Stimulated activated naive B cell treated with anti-CD40 and anti-IgM and Interleukin-4, amounts not matched to agents 10 μg/mL and 1 μg/mL and 100 μg/mL, for 72 hours (primary cell): ENCODE data around the gene AP1S3.
A peak's percentile ranks its signal among the peaks of the same experiment; 100 is the strongest.

Source experiments
- ATAC-seq, 2 donors: fragments of 150-1000 bp; cut with Tn5 transposase; replicated peaks; 2 replicates each; pipeline ENCODE4 v1.10.0; 2021; ENCODE audit warnings: moderate library complexity in 1 of 2
- DNase-seq: peaks from one replicate; pipeline ENCODE4 v3.0.0; 2021
- H3K27ac Mint-ChIP-seq: one replicate; pipeline ENCODE4 v1.8.0; 2022; ENCODE audit warnings: mild to moderate bottlenecking, mixed read lengths
- H3K27me3 Mint-ChIP-seq, 2 donors: one replicate each; pipeline ENCODE4 v1.8.0; 2022; ENCODE audit warnings: mixed read lengths in 2 of 2
- H3K36me3 Mint-ChIP-seq, 2 donors: one replicate each; pipeline ENCODE4 v1.8.0; 2022; ENCODE audit warnings: mixed read lengths in 2 of 2, mild to moderate bottlenecking in 1 of 2
- H3K4me1 Mint-ChIP-seq, 2 donors: one replicate each; pipeline ENCODE4 v1.8.0; 2022; ENCODE audit warnings: mixed read lengths in 2 of 2, mild to moderate bottlenecking in 1 of 2
- H3K4me3 Mint-ChIP-seq, 2 donors: one replicate each; pipeline ENCODE4 v1.8.0; 2022; ENCODE audit warnings: mild to moderate bottlenecking in 2 of 2, mixed read lengths in 2 of 2, moderate library complexity in 1 of 2
- H3K9me3 Mint-ChIP-seq, 2 donors: one replicate each; pipeline ENCODE4 v1.8.0; 2022; ENCODE audit warnings: mixed read lengths in 2 of 2, mild to moderate bottlenecking in 1 of 2

Gene AP1S3

GRCh38 chr2:223751012-223751411, 86.4 kb downstream of the AP1S3 start:
- H3K36me3 Mint-ChIP-seq, result peaks cover 4 to 12% of the 10 kb centered on the region in 2 donors
- peaks cover 0 to 2% of the 10 kb centered on the region in 2 donors for H3K4me1 Mint-ChIP-seq
- DNase-seq (no peak), ATAC-seq (no peak)
- no peaks in the 10 kb centered on the region for H3K9me3 Mint-ChIP-seq
- no peak overlapping the region for H3K27ac Mint-ChIP-seq
- H3K27me3 Mint-ChIP-seq, result peaks cover 0 to 6% of the 10 kb centered on the region in 2 donors
- no peak overlapping the region for H3K4me3 Mint-ChIP-seq

- Mint-ChIP-seq H3K9me3 (no peaks in the 10 kb centered on the region), H3K27ac (no peak overlapping the region), H3K4me3 (no peak overlapping the region), H3K4me1 (peaks cover 0 to 2% of the 10 kb centered on the region in 2 donors), H3K36me3 (no peaks in the 10 kb centered on the region), H3K27me3 (peaks cover 4 to 14% of the 10 kb centered on the region in 2 donors)
- DNase-seq, result no peak
- no peak for ATAC-seq
Observed at GRCh38 chr2:223747392-223748042, 89.9 kb downstream of the AP1S3 start.

GRCh38 chr2:223746611-223747010, 90.8 kb downstream of the AP1S3 start:
- H3K4me3 Mint-ChIP-seq, result no peak overlapping the region
- peaks cover 0 to 2% of the 10 kb centered on the region in 2 donors for H3K4me1 Mint-ChIP-seq
- no peaks in the 10 kb centered on the region for H3K9me3 Mint-ChIP-seq
- DNase-seq, result no peak
- peaks cover 4 to 20% of the 10 kb centered on the region in 2 donors for H3K27me3 Mint-ChIP-seq
- H3K36me3 Mint-ChIP-seq, result no peaks in the 10 kb centered on the region
- ATAC-seq, result no peak
- H3K27ac Mint-ChIP-seq, result no peak overlapping the region

- H3K4me1 Mint-ChIP-seq, result peaks cover 0 to 2% of the 10 kb centered on the region in 2 donors
- no peak for ATAC-seq
- H3K36me3 Mint-ChIP-seq, result peaks cover 3 to 4% of the 10 kb centered on the region in 2 donors
- no peak overlapping the region for H3K4me3 Mint-ChIP-seq
- no peak for DNase-seq
- peaks cover 7 to 34% of the 10 kb centered on the region in 2 donors for H3K27me3 Mint-ChIP-seq
- H3K9me3 Mint-ChIP-seq, result no peaks in the 10 kb centered on the region
- no peak overlapping the region for H3K27ac Mint-ChIP-seq
Observed at GRCh38 chr2:223744580-223744979, 92.8 kb downstream of the AP1S3 start.

- H3K4me1 Mint-ChIP-seq, result no peaks in the 10 kb centered on the region
- H3K4me3 Mint-ChIP-seq, result no peak overlapping the region
- ATAC-seq (no peak), DNase-seq (no peak)
- H3K36me3 Mint-ChIP-seq, result peaks cover 6 to 18% of the 10 kb centered on the region in 2 donors
- peaks cover 8 to 38% of the 10 kb centered on the region in 2 donors for H3K27me3 Mint-ChIP-seq
- H3K27ac Mint-ChIP-seq, result no peak overlapping the region
- H3K9me3 Mint-ChIP-seq, result peaks cover 1 to 9% of the 10 kb centered on the region in 2 donors
Observed at GRCh38 chr2:223740679-223741078, 96.7 kb downstream of the AP1S3 start.

GRCh38 chr2:223737207-223737606, 100.2 kb downstream of the AP1S3 start:
- Mint-ChIP-seq H3K27ac (no peak overlapping the region), H3K9me3 (peaks cover 3 to 9% of the 10 kb centered on the region in 2 donors), H3K4me1 (peaks cover 0 to 4% of the 10 kb centered on the region in 2 donors), H3K36me3 (peaks cover 13 to 18% of the 10 kb centered on the region in 2 donors), H3K4me3 (no peak overlapping the region), H3K27me3 (peaks cover 4 to 36% of the 10 kb centered on the region in 2 donors)
- ATAC-seq, result no peak
- no peak for DNase-seq

GRCh38 chr2:223736488-223736887, 100.9 kb downstream of the AP1S3 start:
- Mint-ChIP-seq H3K27ac (no peak overlapping the region), H3K27me3 (peaks cover 4 to 29% of the 10 kb centered on the region in 2 donors), H3K4me3 (no peak overlapping the region), H3K4me1 (peaks cover 0 to 4% of the 10 kb centered on the region in 2 donors), H3K9me3 (peaks cover 3 to 9% of the 10 kb centered on the region in 2 donors), H3K36me3 (peaks cover 13 to 18% of the 10 kb centered on the region in 2 donors)
- ATAC-seq, result no peak
- no peak for DNase-seq

GRCh38 chr2:223735659-223736244, 101.6 kb downstream of the AP1S3 start:
- Mint-ChIP-seq H3K4me3 (no peak overlapping the region), H3K9me3 (peaks cover 3 to 9% of the 10 kb centered on the region in 2 donors), H3K4me1 (peaks cover 0 to 4% of the 10 kb centered on the region in 2 donors), H3K27me3 (peaks cover 4 to 21% of the 10 kb centered on the region in 2 donors), H3K27ac (no peak overlapping the region), H3K36me3 (peaks cover 13 to 18% of the 10 kb centered on the region in 2 donors)
- no peak for DNase-seq
- no peak for ATAC-seq

- Mint-ChIP-seq H3K27ac (no peak overlapping the region), H3K36me3 (peaks cover 11 to 22% of the 10 kb centered on the region in 2 donors), H3K9me3 (peaks cover 3 to 9% of the 10 kb centered on the region in 2 donors), H3K27me3 (peaks cover 4 to 20% of the 10 kb centered on the region in 2 donors), H3K4me3 (no peak overlapping the region), H3K4me1 (peaks cover 0 to 4% of the 10 kb centered on the region in 2 donors)
- no peak for DNase-seq
- no peak for ATAC-seq
Observed at GRCh38 chr2:223735035-223735640, 102.2 kb downstream of the AP1S3 start.

- peaks cover 9 to 16% of the 10 kb centered on the region in 2 donors for H3K36me3 Mint-ChIP-seq
- H3K27ac Mint-ChIP-seq, result no peak overlapping the region
- H3K4me1 Mint-ChIP-seq, result peaks cover 0 to 4% of the 10 kb centered on the region in 2 donors
- H3K4me3 Mint-ChIP-seq, result no peak overlapping the region
- peaks cover 0 to 14% of the 10 kb centered on the region in 2 donors for H3K27me3 Mint-ChIP-seq
- ATAC-seq, result no peak
- peaks cover 3 to 9% of the 10 kb centered on the region in 2 donors for H3K9me3 Mint-ChIP-seq
- DNase-seq, result no peak
Observed at GRCh38 chr2:223734346-223734745, 103.0 kb downstream of the AP1S3 start.

GRCh38 chr2:223732346-223732745, 105.0 kb downstream of the AP1S3 start:
- Mint-ChIP-seq H3K27ac (no peak overlapping the region), H3K9me3 (peaks cover 2 to 4% of the 10 kb centered on the region in 2 donors)

GRCh38 chr2:223731503-223731902, 105.9 kb downstream of the AP1S3 start:
- peaks cover 2 to 4% of the 10 kb centered on the region in 2 donors for H3K4me1 Mint-ChIP-seq
- peaks cover 4 to 6% of the 10 kb centered on the region in 2 donors for H3K36me3 Mint-ChIP-seq
- DNase-seq (no peak), ATAC-seq (no peak)
- H3K9me3 Mint-ChIP-seq, result peaks cover 0 to 2% of the 10 kb centered on the region in 2 donors
- no peak overlapping the region for H3K4me3 Mint-ChIP-seq
- H3K27ac Mint-ChIP-seq, result no peak overlapping the region
- H3K27me3 Mint-ChIP-seq, result peaks cover 0 to 7% of the 10 kb centered on the region in 2 donors

More at GRCh38 chr2:223732346-223732745, 105.0 kb downstream of the AP1S3 start:
- Mint-ChIP-seq H3K4me1 (peaks cover 2 to 4% of the 10 kb centered on the region in 2 donors), H3K4me3 (no peak overlapping the region), H3K36me3 (peaks cover 5 to 6% of the 10 kb centered on the region in 2 donors), H3K27me3 (peaks cover 0 to 11% of the 10 kb centered on the region in 2 donors)
- ATAC-seq (no peak), DNase-seq (no peak)

- peaks cover 0 to 6% of the 10 kb centered on the region in 2 donors for H3K27me3 Mint-ChIP-seq
- DNase-seq, result no peak
- H3K27ac Mint-ChIP-seq, result no peak overlapping the region
- no peaks in the 10 kb centered on the region for H3K9me3 Mint-ChIP-seq
- ATAC-seq, result no peak
- H3K4me1 Mint-ChIP-seq, result peaks cover 0 to 2% of the 10 kb centered on the region in 2 donors
- H3K4me3 Mint-ChIP-seq, result no peak overlapping the region
- peaks cover 4% of the 10 kb centered on the region in 2 donors for H3K36me3 Mint-ChIP-seq
Observed at GRCh38 chr2:223729781-223730180, 107.6 kb downstream of the AP1S3 start.

GRCh38 chr2:223727562-223727961, 109.8 kb downstream of the AP1S3 start:
- H3K4me1 Mint-ChIP-seq, result peaks cover 0 to 2% of the 10 kb centered on the region in 2 donors
- H3K27ac Mint-ChIP-seq, result no peak overlapping the region
- peak; percentile 13 for DNase-seq

More at GRCh38 chr2:223727562-223727961, 109.8 kb downstream of the AP1S3 start:
- Mint-ChIP-seq H3K4me3 (no peak overlapping the region), H3K9me3 (no peaks in the 10 kb centered on the region), H3K27me3 (peaks cover 0 to 19% of the 10 kb centered on the region in 2 donors), H3K36me3 (peaks cover 0 to 4% of the 10 kb centered on the region in 2 donors)
- peak; percentile 76 to 83 for ATAC-seq
